Activated naive CD8-positive, alpha-beta T cell (primary cell): ENCODE results near the gene RNF17.
A peak's percentile ranks its signal among the peaks of the same experiment; 100 is the strongest.

Experiments
- H3K27ac Mint-ChIP-seq: one replicate; pipeline ENCODE4 v1.8.0; 2021; ENCODE audit warnings: mixed read lengths
- H3K27me3 Mint-ChIP-seq: one replicate; pipeline ENCODE4 v1.8.0; 2021; ENCODE audit warnings: mixed read lengths
- H3K36me3 Mint-ChIP-seq: one replicate; pipeline ENCODE4 v1.8.0; 2021; ENCODE audit warnings: mixed read lengths
- H3K4me1 Mint-ChIP-seq: one replicate; pipeline ENCODE4 v1.8.0; 2021; ENCODE audit warnings: low read depth, mixed read lengths
- H3K4me3 Mint-ChIP-seq: one replicate; pipeline ENCODE4 v1.8.0; 2021; ENCODE audit warnings: mild to moderate bottlenecking, mixed read lengths
- H3K9me3 Mint-ChIP-seq: one replicate; pipeline ENCODE4 v1.8.0; 2021; ENCODE audit warnings: low read depth, mixed read lengths

Gene RNF17

DNA sequence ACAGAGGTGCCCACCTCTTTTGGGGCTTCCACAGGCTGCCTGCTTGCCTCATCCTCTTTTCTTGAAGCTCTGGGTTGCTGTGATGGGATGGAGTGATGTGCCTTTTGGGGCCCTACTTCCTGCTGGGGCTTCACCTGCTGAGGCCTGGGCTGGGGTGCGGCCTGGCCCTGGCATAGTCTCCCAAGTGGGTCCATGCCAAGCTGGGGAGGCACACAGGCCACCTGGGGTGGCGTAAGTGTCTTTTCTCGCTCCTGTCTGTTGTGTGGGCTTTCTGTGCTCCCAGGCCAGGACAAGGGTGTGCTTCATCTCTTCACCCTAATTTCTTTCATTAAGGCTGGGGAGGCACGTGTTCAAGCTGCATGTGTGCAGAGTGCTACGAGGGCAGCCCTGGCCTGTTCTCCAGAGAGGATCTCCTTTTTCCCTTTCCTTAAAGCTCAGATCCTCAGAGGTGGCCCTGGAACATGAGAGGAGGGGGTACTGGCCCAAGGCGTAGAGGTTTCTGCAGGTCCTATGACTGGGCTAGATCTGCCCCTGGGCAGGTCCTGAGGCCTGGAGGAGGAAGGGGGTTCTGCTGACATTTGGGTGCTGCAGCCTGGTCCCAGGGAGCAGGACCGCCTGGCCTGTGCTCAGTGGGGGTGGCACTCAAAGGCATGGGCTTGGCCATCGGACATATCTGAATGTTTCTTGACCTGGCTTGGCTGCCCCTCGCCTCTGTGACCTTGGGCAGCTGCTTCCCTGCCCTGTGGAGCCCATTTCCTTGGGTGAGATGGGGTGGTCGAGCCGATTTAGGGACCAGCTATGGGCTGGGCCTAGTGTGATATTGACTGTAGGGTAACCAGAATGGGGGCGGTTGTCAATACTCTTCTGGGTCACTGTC, 23.7 kb upstream of the RNF17 start:
- Mint-ChIP-seq H3K36me3 (no peaks in the 10 kb centered on the region), H3K27me3 (peaks cover 7% of the 10 kb centered on the region), H3K4me1 (no peaks in the 10 kb centered on the region), H3K4me3 (no peak overlapping the region), H3K27ac (no peak overlapping the region), H3K9me3 (no peaks in the 10 kb centered on the region)

DNA sequence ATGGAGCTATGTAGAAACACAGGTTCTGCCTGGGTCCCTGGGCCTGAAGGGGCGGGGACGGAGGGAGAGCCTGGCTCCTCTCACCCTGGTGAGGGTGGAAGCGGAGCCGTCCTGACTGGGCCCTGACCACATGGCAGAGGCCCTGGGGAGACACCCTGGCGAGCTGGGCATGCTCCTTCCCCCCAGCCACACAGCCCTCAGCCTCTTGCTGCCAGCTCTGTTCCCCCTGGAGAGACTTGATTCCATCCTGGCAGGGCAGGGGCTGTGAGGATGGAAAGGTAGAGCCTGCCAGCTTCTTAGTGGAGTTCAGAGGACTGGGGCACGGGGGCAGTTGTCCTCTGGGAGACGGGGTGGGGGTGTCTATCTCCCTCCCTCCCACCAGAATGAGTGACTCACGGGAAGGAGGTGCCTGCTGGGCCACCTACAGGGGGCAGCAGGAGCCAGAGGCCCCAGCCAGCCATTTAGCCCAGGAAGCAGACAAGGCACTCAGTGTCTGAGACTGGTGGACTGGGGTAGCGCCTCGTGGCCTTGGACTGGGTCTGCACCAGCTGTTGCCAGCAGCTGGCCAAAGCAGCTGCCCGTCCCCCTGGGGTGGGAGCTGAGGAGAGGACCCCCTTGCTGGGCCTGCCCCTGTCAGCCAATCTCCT, 22.8 kb upstream of the RNF17 start:
- Mint-ChIP-seq H3K4me3 (no peak overlapping the region), H3K36me3 (no peaks in the 10 kb centered on the region), H3K9me3 (no peaks in the 10 kb centered on the region), H3K27ac (no peak overlapping the region), H3K4me1 (no peaks in the 10 kb centered on the region), H3K27me3 (peaks cover 9% of the 10 kb centered on the region)

DNA sequence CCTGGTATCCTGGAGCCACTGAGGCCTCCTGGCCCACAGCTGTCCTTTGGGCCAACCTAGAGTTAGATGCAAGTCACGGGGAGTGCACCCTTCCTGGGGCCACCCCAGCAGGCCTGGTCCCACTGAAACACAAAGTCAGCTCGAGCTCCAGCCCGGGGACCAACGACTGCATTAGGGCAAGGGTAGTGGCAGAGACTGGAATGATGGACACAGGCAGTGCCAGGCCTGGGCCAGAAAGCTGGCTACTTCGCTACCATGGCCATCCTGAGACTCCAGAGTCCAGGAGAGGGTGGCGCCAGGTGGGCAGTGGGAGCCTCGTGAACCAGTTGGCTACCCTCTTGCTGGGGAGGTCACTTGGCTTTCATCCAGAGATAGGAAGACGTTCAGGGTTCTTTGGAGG, 22.2 kb upstream of the RNF17 start:
- H3K4me1 Mint-ChIP-seq = no peaks in the 10 kb centered on the region
- peaks cover 9% of the 10 kb centered on the region for H3K27me3 Mint-ChIP-seq
- H3K4me3 Mint-ChIP-seq = no peak overlapping the region
- no peaks in the 10 kb centered on the region for H3K9me3 Mint-ChIP-seq
- H3K36me3 Mint-ChIP-seq = no peaks in the 10 kb centered on the region
- H3K27ac Mint-ChIP-seq = peak overlapping the region; percentile 34

DNA sequence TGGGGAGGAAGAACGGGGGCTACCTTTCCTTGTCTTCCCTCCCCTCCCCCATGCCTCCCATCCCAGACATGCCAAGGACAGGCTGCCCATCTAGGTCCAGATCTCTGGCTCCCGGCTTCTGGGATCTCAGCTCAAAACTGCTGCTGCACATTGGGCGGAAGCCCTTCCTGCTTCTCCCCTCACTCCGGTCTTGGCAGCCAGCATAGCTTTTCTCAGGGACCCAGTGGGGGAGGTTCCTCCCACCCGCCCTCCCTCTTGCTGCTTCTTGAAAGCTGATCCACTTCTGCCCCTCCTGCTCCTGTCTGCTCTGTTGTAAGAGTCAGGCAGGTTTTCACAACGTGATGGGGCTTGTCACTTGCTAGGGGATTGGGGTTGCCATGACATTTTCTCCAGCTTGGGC, 21.7 kb upstream of the RNF17 start:
- peaks cover 13% of the 10 kb centered on the region for H3K27me3 Mint-ChIP-seq
- no peak overlapping the region for H3K27ac Mint-ChIP-seq

DNA sequence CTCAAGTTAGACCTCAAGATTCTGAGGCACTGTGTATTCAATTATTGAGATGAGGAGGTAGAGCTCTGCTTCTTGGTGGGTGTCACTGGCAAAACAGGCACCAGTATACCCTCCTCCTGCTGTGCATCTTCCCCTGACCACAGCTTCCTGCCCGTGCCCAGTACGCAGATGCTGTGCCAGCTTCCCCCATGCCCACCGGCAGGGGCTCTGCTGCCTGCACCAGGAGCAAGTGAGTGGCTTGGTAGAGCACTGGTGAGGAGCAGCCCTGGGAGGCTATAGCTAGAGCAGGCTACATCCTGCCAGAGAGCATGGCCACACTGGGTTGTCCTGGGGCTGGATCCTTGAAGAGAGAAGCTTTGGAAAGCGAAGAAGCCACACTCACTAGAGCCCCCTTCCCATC, 21.0 kb upstream of the RNF17 start:
- peaks cover 14% of the 10 kb centered on the region for H3K27me3 Mint-ChIP-seq
- no peak overlapping the region for H3K27ac Mint-ChIP-seq
- H3K4me1 Mint-ChIP-seq = peaks cover 5% of the 10 kb centered on the region
- H3K4me3 Mint-ChIP-seq = no peak overlapping the region
- H3K9me3 Mint-ChIP-seq = no peaks in the 10 kb centered on the region
- H3K36me3 Mint-ChIP-seq = no peaks in the 10 kb centered on the region

More for the DNA sequence above, 21.7 kb upstream of the RNF17 start:
- peaks cover 4% of the 10 kb centered on the region for H3K4me1 Mint-ChIP-seq
- H3K4me3 Mint-ChIP-seq = no peak overlapping the region
- H3K36me3 Mint-ChIP-seq = no peaks in the 10 kb centered on the region
- H3K9me3 Mint-ChIP-seq = no peaks in the 10 kb centered on the region

DNA sequence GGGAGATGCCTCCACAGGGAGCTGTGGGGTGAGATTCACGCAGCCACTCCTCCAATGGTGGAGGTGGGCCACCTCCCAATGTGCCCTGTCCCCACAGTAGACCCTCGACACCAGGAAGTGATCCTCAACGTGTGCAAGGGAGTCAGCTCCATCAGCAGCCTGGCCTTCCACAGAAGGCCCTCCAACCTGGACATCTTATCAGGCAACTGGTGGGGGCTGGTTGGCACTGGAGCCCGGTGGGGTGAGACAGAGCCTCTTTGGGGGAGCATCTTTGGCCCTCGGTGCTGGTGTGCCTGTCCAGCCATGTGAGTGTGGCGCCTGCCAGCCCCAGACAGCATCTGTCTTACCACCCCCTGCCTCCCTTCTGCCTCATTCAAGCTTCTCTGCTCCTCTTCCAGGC, 19.7 kb upstream of the RNF17 start:
- H3K36me3 Mint-ChIP-seq = no peaks in the 10 kb centered on the region
- no peak overlapping the region for H3K4me3 Mint-ChIP-seq
- no peaks in the 10 kb centered on the region for H3K9me3 Mint-ChIP-seq
- H3K27me3 Mint-ChIP-seq = peaks cover 22% of the 10 kb centered on the region
- peaks cover 8% of the 10 kb centered on the region for H3K4me1 Mint-ChIP-seq
- H3K27ac Mint-ChIP-seq = no peak overlapping the region

DNA sequence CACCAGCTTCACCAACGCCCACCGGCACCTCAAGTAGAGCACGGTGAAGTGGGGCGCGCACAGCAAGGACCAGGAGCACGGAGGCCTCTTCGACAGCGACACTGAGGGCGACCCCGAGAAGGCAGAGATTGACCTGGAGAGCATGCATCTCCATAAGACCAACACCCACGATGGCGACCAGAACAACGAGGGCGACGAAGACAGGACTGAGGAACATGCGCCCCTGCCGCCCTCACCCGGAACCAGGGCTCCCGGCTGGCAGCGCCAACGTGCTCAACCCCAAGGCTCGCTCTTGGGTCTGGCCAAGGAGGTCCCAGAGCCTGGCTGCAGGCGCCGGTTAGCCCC, 18.5 kb upstream of the RNF17 start:
- peaks cover 8% of the 10 kb centered on the region for H3K4me1 Mint-ChIP-seq
- no peaks in the 10 kb centered on the region for H3K9me3 Mint-ChIP-seq
- H3K27ac Mint-ChIP-seq = peak overlapping the region; percentile 28
- H3K27me3 Mint-ChIP-seq = peaks cover 25% of the 10 kb centered on the region
- no peaks in the 10 kb centered on the region for H3K36me3 Mint-ChIP-seq
- H3K4me3 Mint-ChIP-seq = no peak overlapping the region

DNA sequence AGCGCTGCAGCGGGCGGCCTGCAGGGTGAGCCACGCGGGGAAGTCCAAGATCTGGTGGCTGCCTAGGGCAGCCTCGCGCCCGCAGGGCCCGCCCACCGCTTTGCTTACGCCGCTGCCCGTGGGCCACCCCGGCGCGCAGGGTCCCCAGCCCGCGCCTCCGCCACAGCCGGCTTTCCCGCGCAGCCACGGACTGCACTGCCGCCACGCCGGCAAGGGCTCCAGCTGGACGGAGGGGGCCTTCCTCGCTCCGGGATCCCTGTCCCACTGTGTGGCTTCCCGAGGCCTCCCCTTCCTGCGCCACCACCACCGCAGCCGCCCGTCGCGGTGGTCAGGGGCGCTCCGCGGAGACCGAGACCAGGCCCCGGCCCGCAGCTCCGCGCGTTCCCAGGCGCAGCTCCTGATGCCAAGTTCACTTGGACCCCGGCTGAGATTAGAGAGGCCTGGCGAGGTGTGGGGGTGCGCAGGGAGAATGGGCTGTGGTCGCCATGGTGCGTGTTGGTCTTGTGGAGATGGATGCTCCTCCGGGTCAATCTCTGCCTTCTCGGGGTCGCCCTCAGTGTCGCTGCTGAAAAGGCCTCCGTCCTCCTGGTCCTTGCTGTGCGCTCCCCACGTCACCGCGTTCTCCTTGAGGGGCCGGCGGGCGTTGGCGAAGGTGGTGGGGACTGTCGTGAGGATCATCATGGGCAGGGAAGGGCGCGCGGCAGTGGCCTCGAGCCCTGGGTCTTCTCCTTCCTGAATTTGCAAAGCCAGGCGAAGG, 17.9 kb upstream of the RNF17 start:
- Mint-ChIP-seq H3K36me3 (no peaks in the 10 kb centered on the region), H3K4me3 (no peak overlapping the region), H3K4me1 (peaks cover 8% of the 10 kb centered on the region), H3K27me3 (peaks cover 25% of the 10 kb centered on the region), H3K27ac (no peak overlapping the region), H3K9me3 (no peaks in the 10 kb centered on the region)

DNA sequence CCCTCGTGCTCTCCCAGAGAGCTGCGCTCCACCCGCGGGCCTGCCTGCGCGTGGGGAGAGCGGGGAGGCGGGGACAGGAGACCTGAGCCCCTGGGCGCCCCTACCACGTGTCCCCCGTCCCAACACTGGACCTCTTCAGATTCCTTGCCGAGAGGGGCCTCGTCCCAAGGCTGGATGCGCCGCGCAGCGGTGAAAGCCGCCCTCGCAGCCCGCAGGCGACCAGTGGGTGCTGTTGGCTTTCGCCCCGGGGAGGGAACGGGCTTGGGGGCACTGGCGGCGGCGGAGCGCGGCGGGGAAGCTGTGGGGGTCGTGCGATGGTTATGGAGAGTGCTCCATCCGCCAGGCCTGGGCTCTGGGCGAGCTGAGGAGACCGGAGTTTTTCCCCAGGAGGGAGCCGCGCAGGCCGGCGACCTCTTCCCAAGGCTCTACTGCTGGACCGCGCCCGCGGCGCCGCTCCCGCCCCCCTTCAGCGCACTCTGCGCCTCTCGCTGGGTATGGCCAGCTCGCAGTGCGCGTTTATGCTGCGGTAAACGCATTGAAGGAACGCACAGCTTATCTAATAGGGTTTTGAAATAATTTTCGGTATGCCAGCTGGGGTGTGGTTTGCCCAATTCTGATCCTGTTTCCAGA, 17.2 kb upstream of the RNF17 start:
- H3K27me3 Mint-ChIP-seq = peaks cover 27% of the 10 kb centered on the region
- H3K4me3 Mint-ChIP-seq = peak overlapping the region; percentile 77
- no peak overlapping the region for H3K27ac Mint-ChIP-seq
- H3K4me1 Mint-ChIP-seq = peaks cover 8% of the 10 kb centered on the region
- H3K9me3 Mint-ChIP-seq = no peaks in the 10 kb centered on the region
- no peaks in the 10 kb centered on the region for H3K36me3 Mint-ChIP-seq

DNA sequence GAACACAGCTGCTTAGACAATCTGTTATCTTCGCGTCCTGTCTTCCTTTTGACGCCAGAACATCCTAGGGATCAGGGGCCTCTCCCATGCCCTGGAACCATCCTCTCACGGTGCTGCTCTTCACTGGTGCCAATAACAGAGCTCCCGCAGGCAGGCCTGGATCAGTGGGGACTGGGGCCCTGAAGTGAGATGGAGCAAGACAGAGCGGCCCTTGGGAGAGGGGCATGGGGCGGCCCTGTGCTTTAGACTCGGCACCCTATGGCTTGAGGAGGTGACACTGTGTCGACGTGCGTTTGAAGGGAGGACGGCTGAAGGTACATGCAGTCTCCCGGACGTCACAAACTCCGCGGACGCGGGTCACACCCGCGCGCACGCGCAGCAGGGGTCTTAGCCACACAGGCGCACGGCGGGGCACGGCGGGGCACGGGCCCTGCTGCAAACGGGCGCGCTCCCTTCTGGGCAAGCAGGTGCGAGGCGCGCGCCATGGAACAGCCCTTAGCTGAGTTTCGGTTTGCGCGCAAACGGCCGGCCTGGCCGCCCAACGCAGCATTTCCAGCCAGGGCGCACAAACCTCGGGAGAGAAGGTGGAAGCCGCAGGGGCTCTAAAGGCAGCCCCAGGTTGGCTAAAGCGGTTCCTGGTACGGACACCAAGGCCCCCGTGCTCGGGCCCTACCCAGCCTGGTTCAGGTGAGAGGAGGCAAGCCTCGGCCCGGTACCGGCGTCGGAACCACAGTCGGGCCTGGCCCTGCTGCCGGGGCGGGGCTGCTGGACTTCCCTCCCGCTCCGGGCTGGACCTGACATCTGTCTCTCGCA, 16.5 kb upstream of the RNF17 start:
- Mint-ChIP-seq H3K4me3 (peak overlapping the region; percentile 77), H3K27me3 (peaks cover 31% of the 10 kb centered on the region), H3K4me1 (peaks cover 8% of the 10 kb centered on the region), H3K27ac (no peak overlapping the region), H3K9me3 (no peaks in the 10 kb centered on the region), H3K36me3 (no peaks in the 10 kb centered on the region)

DNA sequence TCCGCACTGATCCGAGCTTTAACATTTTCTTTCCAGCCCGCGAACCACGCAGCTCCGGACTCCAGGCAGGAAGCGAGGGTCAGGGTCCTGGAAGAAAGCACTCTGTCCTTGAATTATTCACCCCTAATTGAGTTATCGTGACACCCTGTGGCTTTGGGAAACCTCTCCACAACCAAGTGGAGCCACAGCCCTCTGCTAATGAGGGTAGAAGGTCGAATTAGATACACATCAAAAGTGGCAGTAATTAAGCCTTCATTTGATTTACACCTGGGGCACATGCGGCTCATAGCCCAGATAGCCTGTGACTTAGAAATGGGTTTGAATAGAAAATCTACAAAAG, 15.9 kb upstream of the RNF17 start:
- H3K4me3 Mint-ChIP-seq = peak overlapping the region; percentile 76
- no peaks in the 10 kb centered on the region for H3K36me3 Mint-ChIP-seq
- H3K27me3 Mint-ChIP-seq = peaks cover 31% of the 10 kb centered on the region
- H3K27ac Mint-ChIP-seq = no peak overlapping the region
- no peaks in the 10 kb centered on the region for H3K9me3 Mint-ChIP-seq
- H3K4me1 Mint-ChIP-seq = peaks cover 8% of the 10 kb centered on the region

DNA sequence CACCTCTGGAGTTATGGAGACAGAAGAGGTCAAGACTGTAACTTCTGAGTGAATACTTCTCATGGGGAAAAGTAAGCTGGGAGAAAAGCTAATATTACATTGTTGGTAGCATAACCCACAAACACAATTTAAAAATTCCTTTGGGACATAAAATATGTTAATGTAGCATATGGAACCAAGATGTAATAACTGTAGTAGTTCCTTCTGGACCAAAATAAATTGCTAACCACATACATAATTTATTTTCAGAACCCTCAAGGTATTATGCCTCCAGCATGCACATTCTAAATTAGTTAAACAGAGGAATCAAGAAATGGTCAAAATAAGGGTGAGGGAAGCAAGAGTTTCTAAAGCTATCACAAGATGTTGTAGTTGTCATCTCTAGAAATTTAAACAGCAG, 4.8 kb upstream of the RNF17 start:
- H3K27ac Mint-ChIP-seq = no peak overlapping the region
- H3K9me3 Mint-ChIP-seq = no peaks in the 10 kb centered on the region
- no peaks in the 10 kb centered on the region for H3K4me1 Mint-ChIP-seq
- no peaks in the 10 kb centered on the region for H3K36me3 Mint-ChIP-seq
- H3K4me3 Mint-ChIP-seq = no peak overlapping the region
- peaks cover 11% of the 10 kb centered on the region for H3K27me3 Mint-ChIP-seq

DNA sequence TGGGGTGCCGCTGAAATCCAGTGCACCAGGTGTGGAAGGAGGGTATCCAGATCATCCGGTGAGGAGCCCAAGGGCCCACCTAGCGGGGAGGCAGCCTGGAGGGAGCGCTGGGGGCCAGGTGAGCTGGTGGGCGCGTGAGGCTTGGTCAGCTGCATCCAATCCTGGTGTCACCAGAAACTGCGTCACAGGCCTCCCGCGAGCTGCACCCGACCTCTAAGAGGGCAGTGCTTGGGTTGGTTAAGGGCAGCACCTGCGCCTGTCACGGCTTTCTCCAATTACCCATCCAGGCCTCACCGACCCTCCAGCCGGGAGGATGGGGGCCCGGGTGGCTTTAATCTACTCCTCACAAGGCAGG, 284 bp downstream of the RNF17 start:
- H3K27me3 Mint-ChIP-seq = peaks cover 4% of the 10 kb centered on the region
- H3K4me1 Mint-ChIP-seq = no peaks in the 10 kb centered on the region
- H3K27ac Mint-ChIP-seq = no peak overlapping the region
- no peak overlapping the region for H3K4me3 Mint-ChIP-seq
- H3K36me3 Mint-ChIP-seq = no peaks in the 10 kb centered on the region
- H3K9me3 Mint-ChIP-seq = no peaks in the 10 kb centered on the region

DNA sequence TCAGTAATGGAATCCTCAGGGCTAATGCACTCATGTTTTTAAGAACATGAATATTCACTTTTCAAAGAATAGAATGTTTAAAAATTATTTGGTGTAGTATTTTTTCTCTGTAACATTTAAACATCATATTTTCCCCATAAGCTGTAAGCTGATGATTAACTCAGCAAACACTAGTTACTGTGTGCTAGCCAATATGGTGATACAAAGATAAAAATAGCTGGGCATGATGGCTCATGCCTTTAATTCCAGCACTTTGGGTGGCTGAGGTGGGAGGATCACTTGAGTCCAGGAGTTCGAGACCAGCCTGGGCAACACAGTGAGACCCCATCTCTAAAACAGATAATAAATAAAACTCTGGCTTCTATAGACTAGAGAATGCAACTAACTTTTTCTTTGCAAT, 13.2 kb downstream of the RNF17 start:
- H3K4me1 Mint-ChIP-seq = no peaks in the 10 kb centered on the region
- no peaks in the 10 kb centered on the region for H3K9me3 Mint-ChIP-seq
- peaks cover 16% of the 10 kb centered on the region for H3K27me3 Mint-ChIP-seq
- no peak overlapping the region for H3K27ac Mint-ChIP-seq
- no peaks in the 10 kb centered on the region for H3K36me3 Mint-ChIP-seq
- no peak overlapping the region for H3K4me3 Mint-ChIP-seq
